Testis (tissue), 2 donors: ENCODE measurements around the gene TLK1.

Experiments
- CTCF ChIP-seq, 3 experiments: fragments of 450-650 bp in 2 of 3; fragments of 200-600 bp in 1 of 3; sonication (generic) in 1 of 3; IDR thresholded peaks; one replicate each; pipeline ENCODE4 v1.5.1; 2016 to 2019; ENCODE audit warnings: antibody characterized with exemption in 3 of 3, mild to moderate bottlenecking in 2 of 3, moderate library complexity in 1 of 3
- POLR2A ChIP-seq: fragments of 450-650 bp; IDR thresholded peaks from one replicate; pipeline ENCODE4 v1.6.1; 2017; ENCODE audit warnings: antibody characterized with exemption, mild to moderate bottlenecking, moderate library complexity

GRCh38 chr2:170950221-170950761 lies 210.4 kb downstream of the TLK1 start:
- TF ChIP-seq CTCF (IDR thresholded peaks at IDR 0.05) (no peak), POLR2A (no peak)
